ENCODE data around the gene SRPK2.
"Not testable (repeated sequence)": the region's sequence is repeated elsewhere in the genome, so short reads cannot be mapped to it uniquely, and the experiment has no call there.

SRPK2 gene

GRCh38 chr7:105388356-105389087 is at the start of gene SRPK2:
Gene SRPK2, minus strand, starts transcription at chr7:105388921.
- no peak for TF ChIP-seq JUND (IDR thresholded peaks at IDR 0.05; ENCODE audit: low read depth)
- in situ Hi-C loops (cut with HindIII; ENCODE audit: low pct_unique_long_range_greater_than_20kb, low sequenced_read_pairs): no loop called here
- peak; percentile 70 to 85 for DNase-seq (ENCODE audit: low read depth in 1 of 2, low spot score in 1 of 2)

GRCh38 chr7:105438254-105438653 is 49.5 kb upstream of the SRPK2 start:
- in situ Hi-C loops (cut with HindIII; ENCODE audit: low pct_unique_long_range_greater_than_20kb, low sequenced_read_pairs): no loop called here
- no peak for DNase-seq (ENCODE audit: low read depth in 1 of 2, low spot score in 1 of 2)
- TF ChIP-seq JUND (IDR thresholded peaks at IDR 0.05; ENCODE audit: low read depth): no peak

- DNase-seq (ENCODE audit: low read depth in 1 of 2, low spot score in 1 of 2); in situ Hi-C loops (cut with HindIII; ENCODE audit: low pct_unique_long_range_greater_than_20kb, low sequenced_read_pairs): not testable (repeated sequence)
Measured at GRCh38 chr7:105437356-105437755, 48.6 kb upstream of the SRPK2 start.

- DNase-seq (ENCODE audit: low read depth in 1 of 2, low spot score in 1 of 2): peak; percentile 43 to 74
Measured at GRCh38 chr7:105429746-105430612, 41.3 kb upstream of the SRPK2 start.

GRCh38 chr7:105426606-105427146 is 38.0 kb upstream of the SRPK2 start:
- no peak for TF ChIP-seq JUND (IDR thresholded peaks at IDR 0.05; ENCODE audit: low read depth)
- in situ Hi-C loops (cut with HindIII; ENCODE audit: low pct_unique_long_range_greater_than_20kb, low sequenced_read_pairs): no loop called here
- no peak for DNase-seq (ENCODE audit: low read depth in 1 of 2, low spot score in 1 of 2)

More at GRCh38 chr7:105429746-105430612, 41.3 kb upstream of the SRPK2 start:
- no peak for TF ChIP-seq JUND (IDR thresholded peaks at IDR 0.05; ENCODE audit: low read depth)
- in situ Hi-C loops (cut with HindIII; ENCODE audit: low pct_unique_long_range_greater_than_20kb, low sequenced_read_pairs): no loop called here

GRCh38 chr7:105423987-105424386 is 35.3 kb upstream of the SRPK2 start:
- TF ChIP-seq JUND (IDR thresholded peaks at IDR 0.05; ENCODE audit: low read depth): no peak
- in situ Hi-C loops (cut with HindIII; ENCODE audit: low pct_unique_long_range_greater_than_20kb, low sequenced_read_pairs): no loop called here
- no peak for DNase-seq (ENCODE audit: low read depth in 1 of 2, low spot score in 1 of 2)

GRCh38 chr7:105413887-105414437 is 25.2 kb upstream of the SRPK2 start:
- in situ Hi-C loops (cut with HindIII; ENCODE audit: low pct_unique_long_range_greater_than_20kb, low sequenced_read_pairs): no loop called here
- no peak for DNase-seq (ENCODE audit: low read depth in 1 of 2, low spot score in 1 of 2)
- TF ChIP-seq JUND (IDR thresholded peaks at IDR 0.05; ENCODE audit: low read depth): no peak

- DNase-seq (ENCODE audit: low read depth in 1 of 2, low spot score in 1 of 2); in situ Hi-C loops (cut with HindIII; ENCODE audit: low pct_unique_long_range_greater_than_20kb, low sequenced_read_pairs): not testable (repeated sequence)
Measured at GRCh38 chr7:105410774-105411173, 22.1 kb upstream of the SRPK2 start.

GRCh38 chr7:105409775-105410174 is 21.1 kb upstream of the SRPK2 start:
- DNase-seq (ENCODE audit: low read depth in 1 of 2, low spot score in 1 of 2); in situ Hi-C loops (cut with HindIII; ENCODE audit: low pct_unique_long_range_greater_than_20kb, low sequenced_read_pairs): not testable (repeated sequence)

GRCh38 chr7:105408791-105409410 is 20.2 kb upstream of the SRPK2 start:
- in situ Hi-C loops (cut with HindIII; ENCODE audit: low pct_unique_long_range_greater_than_20kb, low sequenced_read_pairs): no loop called here
- no peak for DNase-seq (ENCODE audit: low read depth in 1 of 2, low spot score in 1 of 2)
- no peak for TF ChIP-seq JUND (IDR thresholded peaks at IDR 0.05; ENCODE audit: low read depth)

GRCh38 chr7:105403128-105403527 is 14.4 kb upstream of the SRPK2 start:
- TF ChIP-seq JUND (IDR thresholded peaks at IDR 0.05; ENCODE audit: low read depth): no peak
- DNase-seq (ENCODE audit: low read depth in 1 of 2, low spot score in 1 of 2): no peak
- in situ Hi-C loops (cut with HindIII; ENCODE audit: low pct_unique_long_range_greater_than_20kb, low sequenced_read_pairs): no loop called here
